ENCODE results near the gene PDHB. TPM values are rescaled to one million over a fixed set of nuclear protein-coding genes. Genes with fewer than 3 reads are reported as not detected.
A peak's percentile ranks its signal among the peaks of the same experiment; 100 is the strongest.

PDHB gene
- total and polyA plus RNA-seq, 2 of the 13 experiments (the other 11 are each of a cell fraction or from before 2014, with no cell fraction given) = 108 to 153 TPM

- TF ChIP-seq, protein P1, sequence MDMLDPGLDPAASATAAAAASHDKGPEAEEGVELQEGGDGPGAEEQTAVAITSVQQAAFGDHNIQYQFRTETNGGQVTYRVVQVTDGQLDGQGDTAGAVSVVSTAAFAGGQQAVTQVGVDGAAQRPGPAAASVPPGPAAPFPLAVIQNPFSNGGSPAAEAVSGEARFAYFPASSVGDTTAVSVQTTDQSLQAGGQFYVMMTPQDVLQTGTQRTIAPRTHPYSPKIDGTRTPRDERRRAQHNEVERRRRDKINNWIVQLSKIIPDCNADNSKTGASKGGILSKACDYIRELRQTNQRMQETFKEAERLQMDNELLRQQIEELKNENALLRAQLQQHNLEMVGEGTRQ (IDR thresholded peaks at IDR 0.05; ENCODE audit: low read depth, low read length) = no peak
- TF ChIP-seq, protein P1 (CRISPR knock-in tag; IDR thresholded peaks at IDR 0.05; ENCODE audit: borderline replicate concordance) = no peak
- no peak for TF ChIP-seq ZNF446 (CRISPR knock-in tag; IDR thresholded peaks at IDR 0.05)
- 0 out of 2 replicates have a peak, but pooled peaks have one; percentile 30 for TF ChIP-seq MED1 (CRISPR knock-in tag; IDR thresholded peaks at IDR 0.05)
- no peak for TF ChIP-seq SRY (CRISPR knock-in tag; IDR thresholded peaks at IDR 0.05)
- TF ChIP-seq, protein P2, sequence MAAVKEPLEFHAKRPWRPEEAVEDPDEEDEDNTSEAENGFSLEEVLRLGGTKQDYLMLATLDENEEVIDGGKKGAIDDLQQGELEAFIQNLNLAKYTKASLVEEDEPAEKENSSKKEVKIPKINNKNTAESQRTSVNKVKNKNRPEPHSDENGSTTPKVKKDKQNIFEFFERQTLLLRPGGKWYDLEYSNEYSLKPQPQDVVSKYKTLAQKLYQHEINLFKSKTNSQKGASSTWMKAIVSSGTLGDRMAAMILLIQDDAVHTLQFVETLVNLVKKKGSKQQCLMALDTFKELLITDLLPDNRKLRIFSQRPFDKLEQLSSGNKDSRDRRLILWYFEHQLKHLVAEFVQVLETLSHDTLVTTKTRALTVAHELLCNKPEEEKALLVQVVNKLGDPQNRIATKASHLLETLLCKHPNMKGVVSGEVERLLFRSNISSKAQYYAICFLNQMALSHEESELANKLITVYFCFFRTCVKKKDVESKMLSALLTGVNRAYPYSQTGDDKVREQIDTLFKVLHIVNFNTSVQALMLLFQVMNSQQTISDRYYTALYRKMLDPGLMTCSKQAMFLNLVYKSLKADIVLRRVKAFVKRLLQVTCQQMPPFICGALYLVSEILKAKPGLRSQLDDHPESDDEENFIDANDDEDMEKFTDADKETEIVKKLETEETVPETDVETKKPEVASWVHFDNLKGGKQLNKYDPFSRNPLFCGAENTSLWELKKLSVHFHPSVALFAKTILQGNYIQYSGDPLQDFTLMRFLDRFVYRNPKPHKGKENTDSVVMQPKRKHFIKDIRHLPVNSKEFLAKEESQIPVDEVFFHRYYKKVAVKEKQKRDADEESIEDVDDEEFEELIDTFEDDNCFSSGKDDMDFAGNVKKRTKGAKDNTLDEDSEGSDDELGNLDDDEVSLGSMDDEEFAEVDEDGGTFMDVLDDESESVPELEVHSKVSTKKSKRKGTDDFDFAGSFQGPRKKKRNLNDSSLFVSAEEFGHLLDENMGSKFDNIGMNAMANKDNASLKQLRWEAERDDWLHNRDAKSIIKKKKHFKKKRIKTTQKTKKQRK (IDR thresholded peaks at IDR 0.05; ENCODE audit: low read length) = no peak
- TF ChIP-seq PAF1 (CRISPR knock-in tag; IDR thresholded peaks at IDR 0.05) = no peak
- TF ChIP-seq RXRA (CRISPR knock-in tag; IDR thresholded peaks at IDR 0.05) = 0 out of 2 replicates have a peak, but pooled peaks have one; percentile 36
- peak; percentile 63; the same call in 1 of the 2 replicates for TF ChIP-seq CBX5 (CRISPR knock-in tag; IDR thresholded peaks at IDR 0.05; ENCODE audit: borderline replicate concordance)
- no peak for TF ChIP-seq ZNF557 (CRISPR knock-in tag; IDR thresholded peaks at IDR 0.05)
- TF ChIP-seq ZHX1 (CRISPR knock-in tag; IDR thresholded peaks at IDR 0.05; ENCODE audit: low read depth) = no peak
- TF ChIP-seq RFX3 (CRISPR knock-in tag; IDR thresholded peaks at IDR 0.05) = no peak
- TF ChIP-seq POLR2A (IDR thresholded peaks at IDR 0.05; ENCODE audit: insufficient read depth in 1 of 2, low read depth in 2 of 2, low read length in 2 of 2) = 0 out of 4 replicates have a peak, but pooled peaks of 1 of the 2 experiments have one; percentile 50
- no peak for TF ChIP-seq RBM39 (IDR thresholded peaks at IDR 0.05; ENCODE audit: low read depth, low read length, poor library complexity, severe bottlenecking)
- TF ChIP-seq, protein P3, sequence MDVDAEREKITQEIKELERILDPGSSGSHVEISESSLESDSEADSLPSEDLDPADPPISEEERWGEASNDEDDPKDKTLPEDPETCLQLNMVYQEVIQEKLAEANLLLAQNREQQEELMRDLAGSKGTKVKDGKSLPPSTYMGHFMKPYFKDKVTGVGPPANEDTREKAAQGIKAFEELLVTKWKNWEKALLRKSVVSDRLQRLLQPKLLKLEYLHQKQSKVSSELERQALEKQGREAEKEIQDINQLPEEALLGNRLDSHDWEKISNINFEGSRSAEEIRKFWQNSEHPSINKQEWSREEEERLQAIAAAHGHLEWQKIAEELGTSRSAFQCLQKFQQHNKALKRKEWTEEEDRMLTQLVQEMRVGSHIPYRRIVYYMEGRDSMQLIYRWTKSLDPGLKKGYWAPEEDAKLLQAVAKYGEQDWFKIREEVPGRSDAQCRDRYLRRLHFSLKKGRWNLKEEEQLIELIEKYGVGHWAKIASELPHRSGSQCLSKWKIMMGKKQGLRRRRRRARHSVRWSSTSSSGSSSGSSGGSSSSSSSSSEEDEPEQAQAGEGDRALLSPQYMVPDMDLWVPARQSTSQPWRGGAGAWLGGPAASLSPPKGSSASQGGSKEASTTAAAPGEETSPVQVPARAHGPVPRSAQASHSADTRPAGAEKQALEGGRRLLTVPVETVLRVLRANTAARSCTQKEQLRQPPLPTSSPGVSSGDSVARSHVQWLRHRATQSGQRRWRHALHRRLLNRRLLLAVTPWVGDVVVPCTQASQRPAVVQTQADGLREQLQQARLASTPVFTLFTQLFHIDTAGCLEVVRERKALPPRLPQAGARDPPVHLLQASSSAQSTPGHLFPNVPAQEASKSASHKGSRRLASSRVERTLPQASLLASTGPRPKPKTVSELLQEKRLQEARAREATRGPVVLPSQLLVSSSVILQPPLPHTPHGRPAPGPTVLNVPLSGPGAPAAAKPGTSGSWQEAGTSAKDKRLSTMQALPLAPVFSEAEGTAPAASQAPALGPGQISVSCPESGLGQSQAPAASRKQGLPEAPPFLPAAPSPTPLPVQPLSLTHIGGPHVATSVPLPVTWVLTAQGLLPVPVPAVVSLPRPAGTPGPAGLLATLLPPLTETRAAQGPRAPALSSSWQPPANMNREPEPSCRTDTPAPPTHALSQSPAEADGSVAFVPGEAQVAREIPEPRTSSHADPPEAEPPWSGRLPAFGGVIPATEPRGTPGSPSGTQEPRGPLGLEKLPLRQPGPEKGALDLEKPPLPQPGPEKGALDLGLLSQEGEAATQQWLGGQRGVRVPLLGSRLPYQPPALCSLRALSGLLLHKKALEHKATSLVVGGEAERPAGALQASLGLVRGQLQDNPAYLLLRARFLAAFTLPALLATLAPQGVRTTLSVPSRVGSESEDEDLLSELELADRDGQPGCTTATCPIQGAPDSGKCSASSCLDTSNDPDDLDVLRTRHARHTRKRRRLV (CRISPR knock-in tag; IDR thresholded peaks at IDR 0.05) = no peak
Observed at GRCh38 chr3:58463181-58463941, 29.7 kb upstream of the PDHB start (continued).

Measured in HepG2 (cell line).